Liver (tissue), 9 donors: ENCODE data around the gene UGT2B11. TPM values are rescaled to one million over a fixed set of nuclear protein-coding genes. Genes with fewer than 3 reads are reported as not detected.

ENCODE experiments used
- DNase-seq: peaks from one replicate; pipeline ENCODE4 v3.0.0-alpha.2; 2017; ENCODE audit warnings: low spot score
- H3K27ac ChIP-seq, 2 donors: one replicate each; pipeline ENCODE4 v1.7.0; 2013; ENCODE audit warnings: inconsistent platforms in 2 of 2, low read length in 2 of 2, control low read depth in 1 of 2, low read depth in 1 of 2, mild to moderate bottlenecking in 1 of 2
- H3K27me3 ChIP-seq, 4 donors: one replicate each; pipeline versions ENCODE4 v1.6.1 to v1.7.0; 2013; ENCODE audit warnings: low read length in 3 of 4, inconsistent platforms in 1 of 4, mild to moderate bottlenecking in 1 of 4, moderate library complexity in 1 of 4; ENCODE audit not compliant: control insufficient read depth in 4 of 4, insufficient read depth in 4 of 4
- H3K36me3 ChIP-seq, 4 donors: one replicate each; pipeline versions ENCODE4 v1.6.1 to v1.7.0; 2013; ENCODE audit warnings: low read length in 3 of 4, mild to moderate bottlenecking in 3 of 4, low read depth in 1 of 4, moderate library complexity in 1 of 4; ENCODE audit not compliant: control insufficient read depth in 4 of 4, insufficient read depth in 3 of 4
- H3K4me1 ChIP-seq, 4 donors: one replicate each; pipeline versions ENCODE4 v1.6.1 to v1.7.0; 2013; ENCODE audit warnings: low read length in 3 of 4, mild to moderate bottlenecking in 3 of 4, moderate library complexity in 1 of 4; ENCODE audit not compliant: control insufficient read depth in 4 of 4, insufficient read depth in 4 of 4
- H3K4me3 ChIP-seq, 3 donors: one replicate each; pipeline versions ENCODE4 v1.6.1 to v1.7.0; 2013; ENCODE audit warnings: low read length in 3 of 3, control low read depth in 1 of 3, low read depth in 1 of 3, mild to moderate bottlenecking in 1 of 3
- H3K9ac ChIP-seq, 2 donors: one replicate each; pipeline ENCODE4 v1.7.0; 2013; ENCODE audit warnings: low read length in 2 of 2, mild to moderate bottlenecking in 2 of 2, moderate library complexity in 2 of 2, control low read depth in 1 of 2, low read depth in 1 of 2
- H3K9me3 ChIP-seq, 4 donors: one replicate each; pipeline versions ENCODE4 v1.6.1 to v1.7.0; 2013; ENCODE audit warnings: low read length in 3 of 4; ENCODE audit not compliant: control insufficient read depth in 4 of 4
- ATF3 ChIP-seq: IDR thresholded peaks from 2 replicates; pipeline ENCODE4 v1.6.1; 2016; ENCODE audit warnings: antibody characterized with exemption
- EGR1 ChIP-seq, 2 donors: IDR thresholded peaks; 2 replicates each; pipeline ENCODE4 v1.6.1; 2016 to 2018; ENCODE audit warnings: antibody characterized with exemption in 2 of 2, low read depth in 2 of 2
- FOXA1 ChIP-seq: IDR thresholded peaks from 2 replicates; pipeline ENCODE4 v1.6.1; 2016; ENCODE audit warnings: antibody characterized with exemption
- FOXA2 ChIP-seq: IDR thresholded peaks from 2 replicates; pipeline ENCODE4 v1.6.1; 2016; ENCODE audit warnings: antibody characterized with exemption
- GABPA ChIP-seq, 2 donors: IDR thresholded peaks in 1 of 2; conservative IDR thresholded peaks in 1 of 2; 2 replicates each; pipeline ENCODE4 v1.6.1; 2016; ENCODE audit warnings: antibody characterized with exemption in 2 of 2, mild to moderate bottlenecking in 1 of 2, moderate library complexity in 1 of 2
- HNF4A ChIP-seq, 2 donors: conservative IDR thresholded peaks; 2 replicates each; pipeline ENCODE4 v1.6.1; 2016; ENCODE audit warnings: antibody characterized with exemption in 2 of 2, mild to moderate bottlenecking in 2 of 2
- HNF4G ChIP-seq: IDR thresholded peaks from 2 replicates; pipeline ENCODE4 v1.6.1; 2016; ENCODE audit warnings: antibody characterized with exemption
- JUND ChIP-seq, 2 donors: IDR thresholded peaks; 2 replicates each; pipeline ENCODE4 v1.6.1; 2016; ENCODE audit warnings: antibody characterized with exemption in 2 of 2
- NR2F2 ChIP-seq: IDR thresholded peaks from 2 replicates; pipeline ENCODE4 v1.6.1; 2016; ENCODE audit warnings: antibody characterized with exemption
- RAD21 ChIP-seq, 2 donors: IDR thresholded peaks; 2 replicates each; pipeline ENCODE4 v1.6.1; 2016; ENCODE audit warnings: antibody characterized with exemption in 2 of 2, mild to moderate bottlenecking in 2 of 2
- RXRA ChIP-seq, 2 donors: IDR thresholded peaks; 2 replicates each; pipeline ENCODE4 v1.6.1; 2017 to 2018; ENCODE audit warnings: antibody characterized with exemption in 2 of 2, mild to moderate bottlenecking in 1 of 2
- SP1 ChIP-seq: IDR thresholded peaks from 2 replicates; pipeline ENCODE4 v1.6.1; 2018; ENCODE audit warnings: antibody characterized with exemption, mild to moderate bottlenecking
- TAF1 ChIP-seq: conservative IDR thresholded peaks from 2 replicates; pipeline ENCODE4 v1.6.1; 2016; ENCODE audit warnings: antibody characterized with exemption, mild to moderate bottlenecking
- YY1 ChIP-seq: IDR thresholded peaks from 2 replicates; pipeline ENCODE4 v1.6.1; 2016; ENCODE audit warnings: antibody characterized with exemption, mild to moderate bottlenecking
- WGBS: extraction: QIAGEN DNeasy Blood & Tissue Kit; methylation state at CpG from one replicate; pipeline ENCODE4 v1.1.7; 2013; 5-methylcytosine and 5-hydroxymethylcytosine counted together
- polyA plus RNA-seq, 2 donors: library from polyadenylated mRNA; stranded (reverse) in 1 of 2; unstranded in 1 of 2; fragments of 200-250 nt in 1 of 2; fragments of >200 nt in 1 of 2; fragmentation: Nextera tagmentation in 1 of 2; extraction: Ambion mirVana in 1 of 2; gene quantifications; one replicate each; pipeline versions ENCODE4 v1.2.1 to v1.2.3, GENCODE V29; 2013 to 2015
- total RNA-seq, 2 donors: library from RNA; depleted of rRNA; stranded (reverse); fragments of >200 nt; gene quantifications; one replicate each; pipeline ENCODE4 v1.2.3, GENCODE V29; 2014
- TF ChIP-seq, protein P1 (sequence below): IDR thresholded peaks from 2 replicates; pipeline ENCODE4 v1.6.1; 2016; ENCODE audit warnings: antibody characterized with exemption
- TF ChIP-seq, protein P2 (sequence below): IDR thresholded peaks from 2 replicates; pipeline ENCODE4 v1.6.1; 2016; ENCODE audit warnings: antibody characterized with exemption
- TF ChIP-seq, protein P3 (sequence below): IDR thresholded peaks from 2 replicates; pipeline ENCODE4 v1.6.1; 2016; ENCODE audit warnings: antibody characterized with exemption, mild to moderate bottlenecking
- TF ChIP-seq, protein P4 (sequence below): fragments of 150-350 bp; IDR thresholded peaks from 2 replicates; pipeline ENCODE4 v1.5.1; 2017; ENCODE audit warnings: improper control_type of control experiment, low read depth, low read length; ENCODE audit not compliant: missing input control
- donor health status: healthy.
- donor health status: healthy.
- donor health status: healthy.
- donor health status: healthy.
- donor health status: healthy.

Gene UGT2B11
- total and polyA plus RNA-seq, 4 donors, result 0.05 to 3.3 (median 0.70) TPM

DNA sequence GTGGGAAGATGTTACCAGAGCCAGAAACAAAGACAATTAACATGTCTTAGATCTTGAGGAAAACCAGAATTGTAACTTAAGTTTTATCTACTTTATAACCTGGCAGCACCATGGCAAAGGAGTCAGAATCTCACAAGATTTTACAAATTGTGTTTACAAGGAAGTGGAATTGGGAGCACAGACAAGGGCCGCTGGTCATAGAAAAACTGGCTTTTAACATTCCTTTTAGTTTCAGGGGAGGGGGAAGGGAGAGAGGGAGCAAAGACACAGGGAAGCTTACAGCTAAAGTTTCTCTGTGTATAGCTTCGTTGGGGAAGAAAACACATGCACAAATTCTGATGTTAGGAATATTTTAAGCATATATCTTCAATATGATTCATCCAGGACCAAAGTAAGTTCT, 10.3 kb upstream of the UGT2B11 start:
- Histone ChIP-seq H3K4me3 (no peak overlapping the region), H3K4me1 (no peaks in the 10 kb centered on the region), H3K9me3 (no peaks in the 10 kb centered on the region), H3K36me3 (no peaks in the 10 kb centered on the region), H3K27ac (no peak overlapping the region), H3K27me3 (no peaks in the 10 kb centered on the region), H3K9ac (no peak overlapping the region)
- WGBS, result 40% methylated on average over 2 of the region's 2 CpGs
- TF ChIP-seq, protein P1, sequence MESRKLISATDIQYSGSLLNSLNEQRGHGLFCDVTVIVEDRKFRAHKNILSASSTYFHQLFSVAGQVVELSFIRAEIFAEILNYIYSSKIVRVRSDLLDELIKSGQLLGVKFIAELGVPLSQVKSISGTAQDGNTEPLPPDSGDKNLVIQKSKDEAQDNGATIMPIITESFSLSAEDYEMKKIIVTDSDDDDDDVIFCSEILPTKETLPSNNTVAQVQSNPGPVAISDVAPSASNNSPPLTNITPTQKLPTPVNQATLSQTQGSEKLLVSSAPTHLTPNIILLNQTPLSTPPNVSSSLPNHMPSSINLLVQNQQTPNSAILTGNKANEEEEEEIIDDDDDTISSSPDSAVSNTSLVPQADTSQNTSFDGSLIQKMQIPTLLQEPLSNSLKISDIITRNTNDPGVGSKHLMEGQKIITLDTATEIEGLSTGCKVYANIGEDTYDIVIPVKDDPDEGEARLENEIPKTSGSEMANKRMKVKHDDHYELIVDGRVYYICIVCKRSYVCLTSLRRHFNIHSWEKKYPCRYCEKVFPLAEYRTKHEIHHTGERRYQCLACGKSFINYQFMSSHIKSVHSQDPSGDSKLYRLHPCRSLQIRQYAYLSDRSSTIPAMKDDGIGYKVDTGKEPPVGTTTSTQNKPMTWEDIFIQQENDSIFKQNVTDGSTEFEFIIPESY, result no peak
- TF ChIP-seq ATF3 (no peak), JUND (IDR thresholded peaks at IDR 0.05) (no peak), NR2F2 (no peak), TAF1 (no peak), SP1 (no peak), RXRA (IDR thresholded peaks at IDR 0.05) (no peak), HNF4G (no peak), FOXA1 (no peak), YY1 (no peak), EGR1 (IDR thresholded peaks at IDR 0.05; ENCODE audit: low read depth in 2 of 2) (no peak), RAD21 (IDR thresholded peaks at IDR 0.05) (no peak), HNF4A (conservative IDR thresholded peaks at IDR 0.05) (no peak), GABPA (IDR thresholded peaks at IDR 0.05 in 1 of 2, conservative IDR thresholded peaks at IDR 0.05 in 1 of 2) (no peak), FOXA2 (no peak)
- TF ChIP-seq, protein P2, sequence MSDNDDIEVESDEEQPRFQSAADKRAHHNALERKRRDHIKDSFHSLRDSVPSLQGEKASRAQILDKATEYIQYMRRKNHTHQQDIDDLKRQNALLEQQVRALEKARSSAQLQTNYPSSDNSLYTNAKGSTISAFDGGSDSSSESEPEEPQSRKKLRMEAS, result no peak
- TF ChIP-seq, protein P3, sequence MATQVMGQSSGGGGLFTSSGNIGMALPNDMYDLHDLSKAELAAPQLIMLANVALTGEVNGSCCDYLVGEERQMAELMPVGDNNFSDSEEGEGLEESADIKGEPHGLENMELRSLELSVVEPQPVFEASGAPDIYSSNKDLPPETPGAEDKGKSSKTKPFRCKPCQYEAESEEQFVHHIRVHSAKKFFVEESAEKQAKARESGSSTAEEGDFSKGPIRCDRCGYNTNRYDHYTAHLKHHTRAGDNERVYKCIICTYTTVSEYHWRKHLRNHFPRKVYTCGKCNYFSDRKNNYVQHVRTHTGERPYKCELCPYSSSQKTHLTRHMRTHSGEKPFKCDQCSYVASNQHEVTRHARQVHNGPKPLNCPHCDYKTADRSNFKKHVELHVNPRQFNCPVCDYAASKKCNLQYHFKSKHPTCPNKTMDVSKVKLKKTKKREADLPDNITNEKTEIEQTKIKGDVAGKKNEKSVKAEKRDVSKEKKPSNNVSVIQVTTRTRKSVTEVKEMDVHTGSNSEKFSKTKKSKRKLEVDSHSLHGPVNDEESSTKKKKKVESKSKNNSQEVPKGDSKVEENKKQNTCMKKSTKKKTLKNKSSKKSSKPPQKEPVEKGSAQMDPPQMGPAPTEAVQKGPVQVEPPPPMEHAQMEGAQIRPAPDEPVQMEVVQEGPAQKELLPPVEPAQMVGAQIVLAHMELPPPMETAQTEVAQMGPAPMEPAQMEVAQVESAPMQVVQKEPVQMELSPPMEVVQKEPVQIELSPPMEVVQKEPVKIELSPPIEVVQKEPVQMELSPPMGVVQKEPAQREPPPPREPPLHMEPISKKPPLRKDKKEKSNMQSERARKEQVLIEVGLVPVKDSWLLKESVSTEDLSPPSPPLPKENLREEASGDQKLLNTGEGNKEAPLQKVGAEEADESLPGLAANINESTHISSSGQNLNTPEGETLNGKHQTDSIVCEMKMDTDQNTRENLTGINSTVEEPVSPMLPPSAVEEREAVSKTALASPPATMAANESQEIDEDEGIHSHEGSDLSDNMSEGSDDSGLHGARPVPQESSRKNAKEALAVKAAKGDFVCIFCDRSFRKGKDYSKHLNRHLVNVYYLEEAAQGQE, result no peak
- TF ChIP-seq, protein P4, sequence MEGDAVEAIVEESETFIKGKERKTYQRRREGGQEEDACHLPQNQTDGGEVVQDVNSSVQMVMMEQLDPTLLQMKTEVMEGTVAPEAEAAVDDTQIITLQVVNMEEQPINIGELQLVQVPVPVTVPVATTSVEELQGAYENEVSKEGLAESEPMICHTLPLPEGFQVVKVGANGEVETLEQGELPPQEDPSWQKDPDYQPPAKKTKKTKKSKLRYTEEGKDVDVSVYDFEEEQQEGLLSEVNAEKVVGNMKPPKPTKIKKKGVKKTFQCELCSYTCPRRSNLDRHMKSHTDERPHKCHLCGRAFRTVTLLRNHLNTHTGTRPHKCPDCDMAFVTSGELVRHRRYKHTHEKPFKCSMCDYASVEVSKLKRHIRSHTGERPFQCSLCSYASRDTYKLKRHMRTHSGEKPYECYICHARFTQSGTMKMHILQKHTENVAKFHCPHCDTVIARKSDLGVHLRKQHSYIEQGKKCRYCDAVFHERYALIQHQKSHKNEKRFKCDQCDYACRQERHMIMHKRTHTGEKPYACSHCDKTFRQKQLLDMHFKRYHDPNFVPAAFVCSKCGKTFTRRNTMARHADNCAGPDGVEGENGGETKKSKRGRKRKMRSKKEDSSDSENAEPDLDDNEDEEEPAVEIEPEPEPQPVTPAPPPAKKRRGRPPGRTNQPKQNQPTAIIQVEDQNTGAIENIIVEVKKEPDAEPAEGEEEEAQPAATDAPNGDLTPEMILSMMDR, result no peak
- no peak for DNase-seq
